Eye (tissue), 1 donor: ENCODE results near the gene MARVELD3.
"Not testable (repeated sequence)": the region's sequence is repeated elsewhere in the genome, so short reads cannot be mapped to it uniquely, and the experiment has no call there.

Experiments
- DNase-seq: peaks from one replicate; pipeline ENCODE4 v3.0.0-alpha.2; 2015

MARVELD3 gene

GRCh38 chr16:71626018-71626857 is at the start of gene MARVELD3:
Gene MARVELD3, plus strand, starts transcription at chr16:71626184. Its CDS starts 46 bp downstream, at chr16:71626230.
- DNase-seq = peak; percentile 35

- no peak for DNase-seq
Measured at GRCh38 chr16:71576971-71577370, 49.0 kb upstream of the MARVELD3 start, which contains the start of gene TAT. Gene TAT, minus strand, starts transcription at chr16:71577092. Its CDS starts 677 bp downstream, at chr16:71576415.

GRCh38 chr16:71582553-71582848 is 43.5 kb upstream of the MARVELD3 start:
- DNase-seq = not testable (repeated sequence)

- no peak for DNase-seq
Measured at GRCh38 chr16:71584543-71585317, 41.3 kb upstream of the MARVELD3 start.

GRCh38 chr16:71585318-71585703 is 40.7 kb upstream of the MARVELD3 start:
- DNase-seq = no peak

DNA sequence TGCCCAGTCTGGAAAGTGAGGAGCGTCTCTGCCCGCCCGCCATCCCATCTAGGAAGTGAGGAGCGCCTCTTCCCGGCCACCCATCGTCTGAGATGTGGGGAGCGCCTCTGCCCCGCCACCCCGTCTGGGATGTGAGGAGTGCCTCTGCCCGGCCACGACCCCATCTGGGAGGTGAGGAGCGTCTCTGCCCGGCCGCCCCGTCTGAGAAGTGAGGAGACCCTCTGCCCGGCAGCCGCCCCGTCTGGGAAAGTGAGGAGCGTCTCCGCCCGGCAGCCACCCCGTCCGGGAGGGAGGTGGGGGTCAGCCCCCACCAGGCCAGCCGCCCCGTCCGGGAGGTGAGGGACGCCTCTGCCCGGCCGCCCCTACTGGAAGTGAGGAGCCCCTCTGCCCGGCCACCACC is 36.6 kb upstream of the MARVELD3 start:
- not testable (repeated sequence) for DNase-seq

DNA sequence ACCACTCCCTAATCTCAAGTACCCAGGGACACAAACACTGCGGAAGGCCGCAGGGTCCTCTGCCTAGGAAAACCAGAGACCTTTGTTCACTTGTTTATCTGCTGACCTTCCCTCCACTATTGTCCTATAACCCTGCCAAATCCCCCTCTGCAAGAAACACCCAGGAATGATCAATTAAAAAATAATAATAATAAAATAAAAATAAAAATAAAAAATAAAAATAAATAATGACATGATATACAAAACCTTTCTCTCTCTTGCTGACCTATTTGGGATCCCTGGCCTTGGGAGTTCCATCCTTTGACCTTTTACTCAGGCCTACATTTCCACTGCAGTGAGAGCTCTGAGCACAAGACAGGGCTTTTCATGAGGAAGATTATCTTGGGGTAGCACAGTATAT is 35.9 kb upstream of the MARVELD3 start:
- DNase-seq = not testable (repeated sequence)

DNA sequence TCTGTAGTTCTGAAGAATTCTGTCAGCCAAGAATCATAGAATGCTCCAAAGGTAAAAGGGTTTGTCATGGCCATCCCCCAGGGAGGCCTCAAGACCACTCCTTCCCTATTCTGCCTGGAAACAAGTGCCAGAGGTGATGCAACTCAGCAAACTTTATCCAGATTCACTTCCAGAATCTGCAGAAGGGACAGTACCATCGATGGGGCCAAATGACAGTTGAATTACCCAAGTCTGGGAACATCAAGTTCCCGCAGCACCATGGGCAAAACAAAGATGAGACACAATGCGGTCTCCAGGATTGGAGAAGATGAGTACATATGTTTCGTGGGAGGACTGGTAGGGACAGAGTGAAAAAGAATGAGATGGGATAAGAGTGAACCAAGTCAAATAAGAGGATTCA is 35.4 kb upstream of the MARVELD3 start:
- DNase-seq = no peak

DNA sequence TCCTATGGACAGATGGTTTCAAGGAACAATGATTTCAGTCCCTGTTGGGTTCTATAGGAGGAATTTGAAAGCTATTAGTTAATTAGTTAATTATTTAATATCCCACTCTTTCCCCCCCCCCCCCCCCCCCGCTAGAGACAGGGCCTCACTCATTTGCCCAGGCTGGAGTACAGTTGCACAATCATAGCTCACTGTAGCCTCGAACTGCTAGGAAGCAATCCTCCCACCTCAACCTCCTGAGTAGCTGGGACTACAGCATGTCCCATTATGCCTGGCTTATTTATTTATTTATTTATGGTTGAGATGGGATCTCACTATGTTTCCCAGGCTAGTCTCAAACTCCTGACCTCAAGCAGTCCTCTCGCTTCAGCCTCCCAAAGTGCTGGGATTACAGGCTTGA is 34.1 kb upstream of the MARVELD3 start:
- DNase-seq = no peak

- no peak for DNase-seq
Measured at GRCh38 chr16:71593048-71593999, 32.7 kb upstream of the MARVELD3 start.

DNA sequence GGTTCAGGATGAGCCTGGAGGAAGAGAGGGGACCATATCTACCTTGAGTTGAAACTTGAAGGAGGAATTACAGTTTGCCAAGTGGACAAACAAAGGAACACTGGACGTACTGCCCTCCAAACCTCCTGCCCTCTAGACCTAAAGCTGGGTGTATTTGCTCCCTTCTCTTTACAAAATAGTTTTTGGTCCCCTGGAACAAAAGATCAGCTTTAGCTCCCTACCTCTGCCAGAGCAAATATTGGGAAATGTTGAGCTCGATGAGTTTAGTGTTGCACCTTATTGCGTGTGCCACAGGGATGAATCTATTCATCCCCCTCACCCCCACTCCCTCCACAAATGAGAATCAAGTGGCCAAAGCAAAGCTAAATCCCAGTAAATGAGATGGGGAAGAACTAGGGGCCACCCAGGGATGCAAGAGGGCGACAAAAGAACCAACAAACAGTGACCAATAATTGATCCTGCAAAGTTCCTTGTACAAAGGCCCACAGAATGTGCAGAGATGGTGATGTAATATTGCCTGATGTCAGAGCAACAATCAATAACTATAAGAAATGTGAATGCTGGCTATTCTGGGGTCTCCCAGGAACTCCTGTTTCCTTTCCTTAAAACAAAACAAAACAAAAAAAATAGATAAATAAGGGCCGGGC is 31.9 kb upstream of the MARVELD3 start:
- no peak for DNase-seq

DNA sequence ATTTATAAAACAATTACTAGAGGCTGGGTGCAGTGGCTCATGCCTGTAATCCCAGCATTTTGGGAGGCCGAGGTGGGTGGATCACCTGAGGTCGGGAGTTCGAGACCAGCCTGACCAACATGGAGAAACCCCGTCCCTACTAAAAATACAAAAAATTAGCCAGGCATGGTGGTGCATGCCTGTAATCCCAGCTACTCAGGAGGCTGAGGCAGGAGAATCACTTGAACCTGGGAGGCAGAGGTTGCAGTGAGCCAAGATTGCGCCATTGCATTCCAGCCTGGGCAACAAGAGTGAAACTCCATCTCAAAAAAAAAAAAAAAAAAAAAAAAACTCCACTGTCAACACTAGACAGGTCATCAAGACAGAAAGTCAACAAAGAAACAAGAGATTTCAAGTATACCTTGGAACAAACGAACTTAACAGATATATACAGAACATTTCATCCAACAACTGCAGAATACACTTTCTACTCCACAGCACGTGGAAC is 30.6 kb upstream of the MARVELD3 start:
- not testable (repeated sequence) for DNase-seq

DNA sequence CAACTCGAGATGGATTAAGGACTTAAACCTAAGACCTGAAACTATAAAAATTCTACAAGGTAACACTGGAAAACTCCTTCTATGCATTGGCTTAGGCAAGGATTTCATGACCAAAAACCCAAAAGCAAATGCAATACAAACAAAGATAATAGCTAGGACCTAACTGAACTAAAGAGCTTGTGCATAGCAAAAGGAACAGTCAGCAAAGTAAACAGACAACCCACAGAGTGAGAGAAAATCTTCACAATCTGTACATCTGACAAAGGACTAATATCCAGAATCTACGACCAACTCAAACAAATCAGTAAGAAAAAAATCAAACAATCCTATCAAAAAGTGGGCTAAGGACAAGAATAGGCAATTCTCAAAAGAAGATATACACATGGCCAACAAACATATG is 27.6 kb upstream of the MARVELD3 start:
- not testable (repeated sequence) for DNase-seq

- DNase-seq = no peak
Measured at GRCh38 chr16:71600822-71601221, 25.2 kb upstream of the MARVELD3 start.

DNA sequence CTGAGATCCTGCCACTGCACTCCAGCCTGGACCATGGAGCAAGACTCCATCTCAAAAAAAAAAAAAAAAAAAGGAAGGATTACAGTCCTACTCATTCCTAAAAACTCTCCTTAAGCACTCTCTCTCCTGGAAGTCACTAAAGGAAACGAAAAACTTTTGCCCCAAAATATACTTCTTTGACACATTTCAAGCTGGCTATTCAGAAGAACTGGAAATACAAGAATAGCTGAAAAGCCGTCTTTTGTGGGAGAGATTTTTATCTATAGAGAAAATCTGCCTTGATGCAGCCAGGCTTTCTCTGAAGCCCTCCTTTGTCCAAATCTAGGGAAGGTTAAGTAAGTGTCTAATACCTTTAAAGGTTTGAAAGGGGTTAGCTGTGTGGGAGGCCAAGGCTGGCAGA is 16.9 kb upstream of the MARVELD3 start:
- no peak for DNase-seq

DNA sequence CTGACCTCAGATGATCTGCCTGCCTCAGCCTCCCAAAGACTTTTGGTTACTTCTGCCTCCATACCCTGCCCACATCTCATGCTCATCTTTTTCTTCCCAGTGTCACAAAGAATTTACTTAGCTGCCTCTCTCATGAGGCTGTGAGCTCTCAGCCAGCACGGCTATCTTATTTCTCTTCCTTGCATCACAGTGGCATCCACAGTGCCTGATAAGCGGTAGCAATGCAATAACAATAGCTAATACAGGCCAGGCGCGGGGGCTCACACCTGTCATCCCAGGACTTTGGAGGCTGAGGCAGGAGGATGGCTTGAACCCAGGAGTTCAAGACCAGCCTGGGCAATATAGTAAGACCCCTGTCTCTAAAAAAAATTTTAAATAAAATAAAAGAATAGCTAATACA is 15.5 kb upstream of the MARVELD3 start:
- no peak for DNase-seq

- peak; percentile 84 for DNase-seq
Measured at GRCh38 chr16:71610936-71611871, 14.8 kb upstream of the MARVELD3 start.

GRCh38 chr16:71614956-71615355 is 11.0 kb upstream of the MARVELD3 start:
- DNase-seq = not testable (repeated sequence)

- DNase-seq = no peak
Measured at GRCh38 chr16:71618429-71618828, 7.6 kb upstream of the MARVELD3 start.

DNA sequence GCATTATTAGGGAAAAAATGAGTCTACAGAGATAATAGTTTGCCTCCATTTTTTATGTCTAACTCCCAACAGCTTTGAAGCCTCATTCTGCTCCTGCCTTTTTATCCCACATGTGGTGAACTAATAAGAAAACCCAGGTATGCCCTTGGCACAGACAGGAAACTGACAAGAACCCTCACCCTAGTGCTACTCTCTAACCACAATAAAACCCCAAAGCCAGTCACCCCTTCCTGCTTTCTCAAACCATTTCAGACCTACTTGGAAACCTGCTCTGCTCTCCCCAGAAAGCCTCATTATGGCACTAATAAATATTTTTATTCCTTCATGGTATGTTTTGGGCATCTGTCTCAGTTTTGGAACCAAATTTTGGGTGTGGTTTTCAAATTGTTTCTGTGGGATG is 3.9 kb upstream of the MARVELD3 start:
- no peak for DNase-seq

- DNase-seq = no peak
Measured at GRCh38 chr16:71623597-71623996, 2.4 kb upstream of the MARVELD3 start.
